K562 (cell line): Measurements from ENCODE around the gene AQP6. TPM values are rescaled to one million over a fixed set of nuclear protein-coding genes. Genes with fewer than 3 reads are reported as not detected.

Source experiments
- ETS2 ChIP-seq: IDR thresholded peaks from 2 replicates; pipeline ENCODE4 v1.6.1; 2016; ENCODE audit warnings: borderline replicate concordance, missing genetic modification characterization, mild to moderate bottlenecking, moderate library complexity, missing compliant biosample characterization; ENCODE audit not compliant: poor library complexity, severe bottlenecking
- HIVEP1 ChIP-seq: fragments of 250-450 bp; sonication (Bioruptor Pico); IDR thresholded peaks from 2 replicates; pipeline ENCODE4 v1.4.0; 2020; ENCODE audit warnings: mild to moderate bottlenecking
- IRF2 ChIP-seq: sonication (generic); formaldehyde crosslinking; IDR thresholded peaks from 2 replicates; pipeline ENCODE4 v1.8.1; 2022; ENCODE audit warnings: mild to moderate bottlenecking, missing genetic modification reagents
- NR2C2 ChIP-seq, 2 experiments: fragments of 200-800 bp in 1 of 2; sonication (Bioruptor generic) in 1 of 2; sonication (generic) in 1 of 2; formaldehyde crosslinking in 1 of 2; IDR thresholded peaks; 2 replicates each; pipeline versions ENCODE4 v1.6.1 to v1.8.0; 2016 to 2022; ENCODE audit warnings: mild to moderate bottlenecking in 1 of 2, missing compliant biosample characterization in 1 of 2, missing genetic modification characterization in 1 of 2, missing genetic modification reagents in 1 of 2
- ZNF134 ChIP-seq: fragments of 250-450 bp; sonication (Bioruptor Pico); conservative IDR thresholded peaks from 2 replicates; pipeline ENCODE4 v1.4.0; 2020
- polyA plus RNA-seq, 8 experiments: library from polyadenylated mRNA; depleted of rRNA in 4 of 8; stranded (reverse) in 5 of 8; unstranded in 3 of 8; fragments of >200 nt; fragmentation: Nextera tagmentation in 2 of 8; fragmentation: Illumina TruSeq in 1 of 8; extraction: Ambion mirVana in 2 of 8; extraction: Trizol in 1 of 8; gene quantifications; 2 replicates each; pipeline versions ENCODE4 v1.2.1 to v1.2.3, GENCODE V29; 2011 to 2014; ENCODE audit warnings: inconsistent platforms in 1 of 8, missing spikeins in 1 of 8
- total RNA-seq, 7 experiments: library from RNA; depleted of rRNA in 6 of 7; stranded (reverse); fragments of >200 nt in 6 of 7; fragmentation: Illumina TruSeq in 2 of 7; extraction: Trizol in 2 of 7; gene quantifications; 2 replicates each; pipeline versions ENCODE4 v1.2.1 to v1.2.3, GENCODE V29; 2011 to 2021; ENCODE audit warnings: low replicate concordance in 1 of 7
- TF ChIP-seq, protein P1 (sequence below): fragments of 200-600 bp; sonication (generic); IDR thresholded peaks from one replicate; pipeline ENCODE4 v1.6.1; 2012; ENCODE audit warnings: mild to moderate bottlenecking, low read depth, low read length, inconsistent platforms

AQP6 gene
- total and polyA plus RNA-seq, 9 of the 15 experiments (the other 6 are each of a cell fraction or from before 2014, with no cell fraction given): 0.05 to 0.12 TPM; not detected in 7

DNA sequence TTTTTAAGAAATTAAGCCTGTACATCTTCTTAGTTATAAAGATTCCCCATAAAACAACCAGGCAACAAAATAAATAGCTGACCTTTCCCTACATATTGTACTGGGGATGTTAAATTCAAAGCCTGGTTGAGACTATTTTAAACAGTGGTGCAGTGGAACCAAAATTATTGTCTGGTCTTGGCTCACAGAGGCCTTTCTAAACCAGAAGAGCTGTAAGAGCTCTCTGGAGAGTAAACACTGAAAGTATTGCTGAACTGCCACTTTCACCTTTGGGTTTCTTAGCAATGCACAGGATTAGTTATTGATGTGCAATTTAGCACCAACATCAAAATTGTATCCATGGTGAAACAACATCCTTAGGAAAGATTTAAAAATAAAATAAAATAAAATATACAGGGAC, 31.9 kb downstream of the AQP6 start (continued):
- TF ChIP-seq, protein P1, sequence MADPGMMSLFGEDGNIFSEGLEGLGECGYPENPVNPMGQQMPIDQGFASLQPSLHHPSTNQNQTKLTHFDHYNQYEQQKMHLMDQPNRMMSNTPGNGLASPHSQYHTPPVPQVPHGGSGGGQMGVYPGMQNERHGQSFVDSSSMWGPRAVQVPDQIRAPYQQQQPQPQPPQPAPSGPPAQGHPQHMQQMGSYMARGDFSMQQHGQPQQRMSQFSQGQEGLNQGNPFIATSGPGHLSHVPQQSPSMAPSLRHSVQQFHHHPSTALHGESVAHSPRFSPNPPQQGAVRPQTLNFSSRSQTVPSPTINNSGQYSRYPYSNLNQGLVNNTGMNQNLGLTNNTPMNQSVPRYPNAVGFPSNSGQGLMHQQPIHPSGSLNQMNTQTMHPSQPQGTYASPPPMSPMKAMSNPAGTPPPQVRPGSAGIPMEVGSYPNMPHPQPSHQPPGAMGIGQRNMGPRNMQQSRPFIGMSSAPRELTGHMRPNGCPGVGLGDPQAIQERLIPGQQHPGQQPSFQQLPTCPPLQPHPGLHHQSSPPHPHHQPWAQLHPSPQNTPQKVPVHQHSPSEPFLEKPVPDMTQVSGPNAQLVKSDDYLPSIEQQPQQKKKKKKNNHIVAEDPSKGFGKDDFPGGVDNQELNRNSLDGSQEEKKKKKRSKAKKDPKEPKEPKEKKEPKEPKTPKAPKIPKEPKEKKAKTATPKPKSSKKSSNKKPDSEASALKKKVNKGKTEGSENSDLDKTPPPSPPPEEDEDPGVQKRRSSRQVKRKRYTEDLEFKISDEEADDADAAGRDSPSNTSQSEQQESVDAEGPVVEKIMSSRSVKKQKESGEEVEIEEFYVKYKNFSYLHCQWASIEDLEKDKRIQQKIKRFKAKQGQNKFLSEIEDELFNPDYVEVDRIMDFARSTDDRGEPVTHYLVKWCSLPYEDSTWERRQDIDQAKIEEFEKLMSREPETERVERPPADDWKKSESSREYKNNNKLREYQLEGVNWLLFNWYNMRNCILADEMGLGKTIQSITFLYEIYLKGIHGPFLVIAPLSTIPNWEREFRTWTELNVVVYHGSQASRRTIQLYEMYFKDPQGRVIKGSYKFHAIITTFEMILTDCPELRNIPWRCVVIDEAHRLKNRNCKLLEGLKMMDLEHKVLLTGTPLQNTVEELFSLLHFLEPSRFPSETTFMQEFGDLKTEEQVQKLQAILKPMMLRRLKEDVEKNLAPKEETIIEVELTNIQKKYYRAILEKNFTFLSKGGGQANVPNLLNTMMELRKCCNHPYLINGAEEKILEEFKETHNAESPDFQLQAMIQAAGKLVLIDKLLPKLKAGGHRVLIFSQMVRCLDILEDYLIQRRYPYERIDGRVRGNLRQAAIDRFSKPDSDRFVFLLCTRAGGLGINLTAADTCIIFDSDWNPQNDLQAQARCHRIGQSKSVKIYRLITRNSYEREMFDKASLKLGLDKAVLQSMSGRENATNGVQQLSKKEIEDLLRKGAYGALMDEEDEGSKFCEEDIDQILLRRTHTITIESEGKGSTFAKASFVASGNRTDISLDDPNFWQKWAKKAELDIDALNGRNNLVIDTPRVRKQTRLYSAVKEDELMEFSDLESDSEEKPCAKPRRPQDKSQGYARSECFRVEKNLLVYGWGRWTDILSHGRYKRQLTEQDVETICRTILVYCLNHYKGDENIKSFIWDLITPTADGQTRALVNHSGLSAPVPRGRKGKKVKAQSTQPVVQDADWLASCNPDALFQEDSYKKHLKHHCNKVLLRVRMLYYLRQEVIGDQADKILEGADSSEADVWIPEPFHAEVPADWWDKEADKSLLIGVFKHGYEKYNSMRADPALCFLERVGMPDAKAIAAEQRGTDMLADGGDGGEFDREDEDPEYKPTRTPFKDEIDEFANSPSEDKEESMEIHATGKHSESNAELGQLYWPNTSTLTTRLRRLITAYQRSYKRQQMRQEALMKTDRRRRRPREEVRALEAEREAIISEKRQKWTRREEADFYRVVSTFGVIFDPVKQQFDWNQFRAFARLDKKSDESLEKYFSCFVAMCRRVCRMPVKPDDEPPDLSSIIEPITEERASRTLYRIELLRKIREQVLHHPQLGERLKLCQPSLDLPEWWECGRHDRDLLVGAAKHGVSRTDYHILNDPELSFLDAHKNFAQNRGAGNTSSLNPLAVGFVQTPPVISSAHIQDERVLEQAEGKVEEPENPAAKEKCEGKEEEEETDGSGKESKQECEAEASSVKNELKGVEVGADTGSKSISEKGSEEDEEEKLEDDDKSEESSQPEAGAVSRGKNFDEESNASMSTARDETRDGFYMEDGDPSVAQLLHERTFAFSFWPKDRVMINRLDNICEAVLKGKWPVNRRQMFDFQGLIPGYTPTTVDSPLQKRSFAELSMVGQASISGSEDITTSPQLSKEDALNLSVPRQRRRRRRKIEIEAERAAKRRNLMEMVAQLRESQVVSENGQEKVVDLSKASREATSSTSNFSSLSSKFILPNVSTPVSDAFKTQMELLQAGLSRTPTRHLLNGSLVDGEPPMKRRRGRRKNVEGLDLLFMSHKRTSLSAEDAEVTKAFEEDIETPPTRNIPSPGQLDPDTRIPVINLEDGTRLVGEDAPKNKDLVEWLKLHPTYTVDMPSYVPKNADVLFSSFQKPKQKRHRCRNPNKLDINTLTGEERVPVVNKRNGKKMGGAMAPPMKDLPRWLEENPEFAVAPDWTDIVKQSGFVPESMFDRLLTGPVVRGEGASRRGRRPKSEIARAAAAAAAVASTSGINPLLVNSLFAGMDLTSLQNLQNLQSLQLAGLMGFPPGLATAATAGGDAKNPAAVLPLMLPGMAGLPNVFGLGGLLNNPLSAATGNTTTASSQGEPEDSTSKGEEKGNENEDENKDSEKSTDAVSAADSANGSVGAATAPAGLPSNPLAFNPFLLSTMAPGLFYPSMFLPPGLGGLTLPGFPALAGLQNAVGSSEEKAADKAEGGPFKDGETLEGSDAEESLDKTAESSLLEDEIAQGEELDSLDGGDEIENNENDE: no peak
- TF ChIP-seq HIVEP1 (CRISPR knock-in tag): no peak
- TF ChIP-seq ETS2: no peak
- no peak for TF ChIP-seq ZNF134 (CRISPR knock-in tag)
- TF ChIP-seq NR2C2 (CRISPR knock-in tag; IDR thresholded peaks at IDR 0.05): no peak
- TF ChIP-seq NR2C2 (tag; IDR thresholded peaks at IDR 0.05): no peak
- TF ChIP-seq IRF2: no peak
